HL-60/S4 (cell line): ENCODE data around the gene BPIFB1.

Experiments used
- in situ Hi-C: fragments of 300-500 bp; cut with MboI; formaldehyde crosslinking; loops from 2 replicates; pipeline ENCODE4 v1.14.3; 2022; ENCODE audit warnings: low sequenced_read_pairs

The BPIFB1 gene

DNA sequence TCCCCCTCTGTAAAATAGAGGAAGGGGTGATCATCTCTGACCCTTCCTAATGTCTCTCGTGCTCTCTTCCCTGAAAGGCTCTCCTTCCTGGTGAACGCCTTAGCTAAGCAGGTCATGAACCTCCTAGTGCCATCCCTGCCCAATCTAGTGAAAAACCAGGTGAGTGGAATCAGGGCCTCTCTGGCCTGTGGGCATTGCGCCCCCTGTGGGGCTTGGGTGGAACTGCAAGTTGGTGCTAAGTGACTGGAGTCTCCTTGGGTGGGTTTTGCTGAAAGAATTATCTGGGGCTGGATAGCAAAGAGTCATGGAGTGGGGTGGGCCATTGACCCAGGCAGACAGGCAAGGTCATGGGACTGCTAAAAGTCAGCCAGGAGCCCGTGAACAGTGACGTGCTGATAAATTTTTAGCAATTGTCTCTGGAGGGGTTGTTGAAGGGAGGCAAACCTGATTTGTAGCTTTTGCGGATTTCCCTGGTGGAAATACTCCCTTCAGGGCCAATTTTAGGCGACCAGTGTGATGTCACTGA is 8.9 kb downstream of the BPIFB1 start:
- in situ Hi-C loops: no loop called here

DNA sequence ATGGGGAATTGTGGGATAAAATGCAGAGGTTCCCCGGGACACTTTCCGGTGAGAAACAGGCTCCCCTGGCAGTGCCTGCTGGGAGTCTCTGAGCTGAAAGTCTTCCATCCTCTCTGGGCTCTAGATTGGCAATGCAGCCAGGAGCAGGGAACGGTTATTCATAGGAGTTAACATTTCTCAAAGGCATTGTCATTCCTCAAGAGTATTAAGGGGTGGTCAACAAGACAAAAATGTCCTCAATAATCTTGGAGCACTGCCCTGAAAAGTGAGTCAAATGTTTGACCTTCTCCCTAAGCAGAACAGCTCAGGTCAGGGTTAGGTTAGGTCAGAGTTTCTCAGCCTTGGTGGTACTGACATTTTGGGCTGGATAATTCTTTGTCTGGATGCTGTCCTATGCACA is 13.2 kb downstream of the BPIFB1 start:
- in situ Hi-C loops: no loop called here

DNA sequence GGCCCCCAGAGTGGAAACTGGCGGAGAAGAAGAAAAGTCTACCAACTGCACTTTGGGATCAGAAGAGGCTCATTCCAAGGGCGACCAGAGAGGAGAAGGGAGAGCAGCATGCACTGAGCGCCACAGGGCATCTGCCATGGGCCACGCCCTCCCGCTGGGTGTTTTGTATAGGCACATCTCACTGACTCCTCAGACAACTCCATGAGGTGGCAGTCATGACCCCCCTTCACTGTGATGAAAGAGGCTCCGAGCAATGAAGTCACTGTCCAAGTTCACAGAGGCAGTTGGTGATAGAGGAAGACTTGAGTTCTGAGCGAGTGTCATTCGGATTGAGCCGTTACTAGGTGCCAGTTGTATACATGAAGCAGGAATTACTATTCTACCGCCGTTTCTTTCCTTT is 15.4 kb downstream of the BPIFB1 start:
- in situ Hi-C loops: no loop called here

DNA sequence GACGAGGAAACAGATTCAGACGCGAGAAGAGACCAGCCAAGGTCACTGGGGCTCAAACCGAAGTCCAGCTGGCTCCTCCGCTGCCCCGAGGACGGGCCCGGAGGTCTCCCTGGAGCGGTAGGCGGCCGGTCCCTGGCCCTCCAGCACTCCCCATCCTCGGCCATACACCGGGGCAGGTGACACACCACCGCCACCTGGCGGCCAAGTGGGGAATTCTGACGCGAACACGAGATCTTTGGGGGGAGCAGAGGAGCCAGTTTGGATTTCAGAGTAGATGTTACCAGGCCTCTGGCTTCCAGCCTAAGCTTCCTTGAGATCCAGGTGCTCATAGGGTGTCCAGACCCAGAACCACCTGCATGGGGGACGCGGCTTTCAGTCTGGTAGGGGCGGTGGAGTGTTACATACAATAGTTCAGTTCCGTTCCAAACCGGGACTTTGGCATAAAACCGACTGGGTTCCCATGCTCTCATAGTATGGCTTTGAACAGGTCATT is 16.1 kb downstream of the BPIFB1 start:
- in situ Hi-C loops: no loop called here

DNA sequence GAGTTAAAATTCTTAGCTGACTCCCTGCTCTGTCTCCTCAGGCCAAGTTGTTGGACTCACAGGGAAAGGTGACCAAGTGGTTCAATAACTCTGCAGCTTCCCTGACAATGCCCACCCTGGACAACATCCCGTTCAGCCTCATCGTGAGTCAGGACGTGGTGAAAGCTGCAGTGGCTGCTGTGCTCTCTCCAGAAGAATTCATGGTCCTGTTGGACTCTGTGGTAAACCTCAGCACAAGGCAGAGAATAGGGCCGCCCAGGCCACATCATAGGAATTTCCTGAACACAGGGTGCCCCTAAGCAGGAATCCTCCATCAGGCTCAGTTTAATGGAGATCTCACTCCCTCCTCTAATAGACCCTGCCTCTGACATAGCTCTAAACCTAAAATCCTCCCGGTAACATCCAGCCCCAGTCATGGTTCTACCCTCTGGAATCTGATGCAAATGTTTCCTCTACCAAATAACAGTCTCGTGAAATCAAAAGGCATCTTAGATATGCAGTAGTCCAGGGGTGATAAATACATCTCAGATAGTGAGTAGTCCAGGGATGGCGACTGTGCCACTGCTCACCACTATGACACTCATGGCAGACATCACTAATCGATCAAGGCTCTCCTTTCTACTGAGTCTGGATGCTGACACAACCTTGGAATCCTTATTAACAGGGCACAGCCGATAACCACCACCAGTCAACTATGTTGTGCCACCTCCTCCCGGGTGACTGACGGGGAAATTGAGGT is 18.3 kb downstream of the BPIFB1 start:
- in situ Hi-C loops: loop anchor here (10.0 kb wide), 1 partner anchor 397 kb away; no protein-coding TSS in a partner anchor

DNA sequence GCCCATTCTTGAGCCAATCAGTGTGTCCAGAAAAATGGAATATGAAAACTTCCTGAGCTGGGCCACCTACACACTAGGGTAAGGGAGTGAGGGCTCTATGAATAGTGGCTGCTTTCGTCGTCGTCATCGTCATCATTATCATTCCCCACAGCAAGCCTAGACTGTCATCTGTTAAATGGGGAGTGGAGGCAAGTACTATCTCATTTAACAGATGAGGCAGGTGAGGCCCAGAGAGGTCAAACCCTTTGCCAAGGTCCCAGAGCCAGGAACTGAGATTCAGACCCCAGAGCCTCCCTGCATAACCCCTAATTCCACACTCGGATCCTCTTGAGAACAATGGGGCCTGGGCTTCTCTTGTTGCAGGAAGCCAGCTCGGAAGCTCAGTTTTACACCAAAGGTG is 20.6 kb downstream of the BPIFB1 start:
- in situ Hi-C loops: loop anchor here (10.0 kb wide), 1 partner anchor 399 kb away; no protein-coding TSS in a partner anchor

DNA sequence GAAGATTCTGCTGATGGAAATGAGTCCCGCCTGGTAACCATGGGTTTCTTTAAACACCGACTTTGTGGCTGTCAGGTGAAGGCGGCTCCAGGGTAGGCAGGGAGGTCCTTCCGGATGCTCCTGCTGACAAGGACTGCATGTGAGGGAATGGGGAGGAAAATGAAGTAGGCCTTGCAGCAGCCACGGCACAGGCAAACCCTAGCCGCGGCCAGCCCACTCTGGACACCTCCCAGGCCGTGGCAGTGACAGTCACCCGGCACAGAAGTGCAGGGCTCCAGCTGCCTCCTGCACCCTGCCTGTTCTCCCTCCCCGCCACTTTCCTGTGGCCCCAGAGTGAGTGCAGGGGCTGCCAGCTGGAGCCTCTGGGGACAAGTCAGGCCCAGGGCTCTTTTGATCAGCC is 21.0 kb downstream of the BPIFB1 start:
- in situ Hi-C loops: loop anchor here (10.0 kb wide), 1 partner anchor 399 kb away; no protein-coding TSS in a partner anchor

DNA sequence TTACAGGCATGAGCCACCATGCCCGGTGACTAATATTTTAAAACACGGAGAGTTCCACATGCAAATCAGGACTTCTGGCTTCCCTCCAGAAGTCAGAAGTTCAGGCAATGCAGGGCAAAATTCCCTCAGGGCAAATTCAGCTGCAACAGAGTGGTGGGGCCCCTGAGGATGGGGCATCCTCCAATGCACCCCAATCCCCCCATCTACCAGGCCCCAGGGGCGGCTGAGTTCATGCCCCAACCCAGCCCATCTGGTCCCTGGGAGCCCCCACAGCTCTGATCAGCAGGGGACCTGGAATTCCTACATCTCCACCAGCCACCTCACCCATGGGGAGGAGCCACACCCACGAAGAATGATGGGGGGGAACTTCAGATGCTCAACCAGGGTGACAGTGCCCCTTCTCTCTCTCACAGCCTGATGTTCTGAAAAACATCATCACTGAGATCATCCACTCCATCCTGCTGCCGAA is 22.6 kb downstream of the BPIFB1 start:
- in situ Hi-C loops: loop anchor here (10.0 kb wide), 1 partner anchor 401 kb away; no protein-coding TSS in a partner anchor

DNA sequence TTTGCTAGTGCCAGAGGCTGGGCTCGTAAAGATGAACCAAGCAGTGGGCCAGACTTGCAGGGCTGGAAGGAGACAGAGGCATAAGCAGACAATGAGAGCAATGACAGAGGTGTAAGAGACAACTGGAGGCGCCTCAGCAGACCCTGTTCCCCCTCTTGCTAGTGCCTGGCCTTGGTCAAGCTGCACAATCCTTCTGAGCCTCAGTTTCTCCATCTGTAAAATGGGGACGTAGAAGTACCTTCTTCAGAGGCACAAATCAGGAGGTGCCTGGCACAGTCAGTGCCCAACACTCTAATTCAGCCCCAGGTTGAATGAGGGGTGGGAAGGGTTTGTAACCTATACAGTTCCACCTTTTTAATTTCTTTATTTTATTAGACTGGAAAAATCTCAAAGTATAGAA is 23.2 kb downstream of the BPIFB1 start:
- in situ Hi-C loops: loop anchor here (10.0 kb wide), 1 partner anchor 401 kb away; no protein-coding TSS in a partner anchor

DNA sequence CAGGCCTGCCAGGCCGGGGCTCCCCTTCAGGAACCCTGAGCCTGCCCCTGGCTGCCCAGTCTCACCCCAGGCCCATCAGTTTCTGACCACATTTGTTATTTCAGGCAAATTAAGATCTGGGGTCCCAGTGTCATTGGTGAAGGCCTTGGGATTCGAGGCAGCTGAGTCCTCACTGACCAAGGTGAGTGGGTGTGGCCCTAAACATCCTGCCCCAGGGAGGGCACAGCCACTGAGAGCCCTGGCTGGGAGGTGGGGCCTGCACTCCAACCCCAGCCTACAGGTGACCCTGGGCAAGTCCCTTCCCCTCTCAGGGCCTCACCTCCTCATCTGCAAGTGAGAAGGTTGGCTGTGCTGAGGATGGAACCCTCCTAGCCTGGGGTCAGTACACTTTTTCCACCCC is 23.8 kb downstream of the BPIFB1 start:
- in situ Hi-C loops: loop anchor here (10.0 kb wide), 1 partner anchor 402 kb away; no protein-coding TSS in a partner anchor

DNA sequence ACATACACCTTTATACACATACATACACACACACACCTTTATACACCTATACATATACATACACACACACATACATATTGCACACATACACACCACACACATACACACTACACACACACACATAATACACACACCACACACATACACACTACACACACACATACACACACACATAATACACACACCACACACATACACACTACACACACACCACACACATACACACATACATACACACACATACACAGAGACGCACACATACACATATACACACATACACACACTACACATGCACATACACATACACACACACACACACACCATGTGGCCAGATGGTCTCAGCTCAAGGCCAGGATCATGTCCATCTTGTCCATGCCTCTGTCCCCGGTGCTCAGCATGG is 25.7 kb downstream of the BPIFB1 start:
- in situ Hi-C loops: loop anchor here (10.0 kb wide), 1 partner anchor 404 kb away; no protein-coding TSS in a partner anchor

DNA sequence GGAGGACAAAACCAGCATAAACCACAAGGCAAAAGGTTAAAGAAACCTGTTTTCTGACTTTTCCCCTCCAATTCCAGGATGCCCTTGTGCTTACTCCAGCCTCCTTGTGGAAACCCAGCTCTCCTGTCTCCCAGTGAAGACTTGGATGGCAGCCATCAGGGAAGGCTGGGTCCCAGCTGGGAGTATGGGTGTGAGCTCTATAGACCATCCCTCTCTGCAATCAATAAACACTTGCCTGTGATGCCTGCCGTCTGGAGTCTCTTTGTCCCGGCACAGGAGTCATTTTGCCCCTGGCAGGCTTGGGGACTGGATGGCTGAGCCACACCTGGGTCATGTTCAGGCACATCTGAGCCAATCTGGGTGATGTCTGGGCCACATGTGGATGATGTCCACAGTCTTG is 26.6 kb downstream of the BPIFB1 start:
- in situ Hi-C loops: loop anchor here (10.0 kb wide), 1 partner anchor 405 kb away; no protein-coding TSS in a partner anchor

DNA sequence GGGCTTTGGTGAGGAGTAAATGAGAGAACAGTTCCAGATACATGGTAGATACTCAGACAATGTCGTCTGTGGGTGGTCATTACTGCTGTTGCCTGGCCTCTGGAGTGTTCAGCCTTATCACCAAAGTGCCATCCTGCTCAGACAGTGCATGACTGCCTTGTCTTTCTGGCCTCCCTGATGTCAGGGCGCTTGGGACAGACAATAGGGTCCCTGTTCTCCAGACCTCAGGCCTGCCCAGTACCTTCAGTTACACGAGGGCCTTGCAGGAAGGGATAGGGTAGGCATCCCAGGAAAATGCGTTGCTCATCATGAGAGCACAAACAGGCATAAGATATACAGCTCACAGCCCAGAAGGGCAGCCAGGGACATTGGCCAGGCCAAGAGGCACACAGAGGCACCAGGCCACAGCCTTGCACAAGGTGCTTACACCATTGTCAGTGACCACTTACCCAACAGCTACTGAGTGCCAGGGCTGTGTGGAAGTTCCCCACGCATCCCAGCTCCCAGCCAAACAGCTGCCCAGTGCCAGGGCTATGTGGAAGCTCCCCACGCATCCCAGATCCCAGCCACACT is 27.4 kb downstream of the BPIFB1 start:
- in situ Hi-C loops: no loop called here

DNA sequence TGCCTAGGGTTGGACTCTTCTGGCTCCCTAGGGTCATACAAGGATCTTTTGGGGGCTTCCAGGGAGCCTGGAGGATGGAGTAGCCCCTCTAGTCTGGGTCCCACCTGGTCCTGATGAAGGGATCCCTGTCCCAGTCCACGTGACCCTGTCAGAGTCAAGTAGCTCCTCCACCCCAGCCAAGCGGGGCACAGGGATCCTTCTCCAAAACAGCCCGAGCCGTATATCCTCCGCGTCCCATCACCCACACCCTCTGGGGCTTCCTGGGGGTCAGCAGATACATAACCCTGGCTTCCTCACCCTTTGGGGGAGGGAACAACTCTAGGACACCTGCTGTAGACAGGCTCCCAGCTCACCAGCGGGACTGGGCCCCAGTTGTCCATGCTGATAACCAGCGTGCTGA is 28.0 kb downstream of the BPIFB1 start:
- in situ Hi-C loops: no loop called here

DNA sequence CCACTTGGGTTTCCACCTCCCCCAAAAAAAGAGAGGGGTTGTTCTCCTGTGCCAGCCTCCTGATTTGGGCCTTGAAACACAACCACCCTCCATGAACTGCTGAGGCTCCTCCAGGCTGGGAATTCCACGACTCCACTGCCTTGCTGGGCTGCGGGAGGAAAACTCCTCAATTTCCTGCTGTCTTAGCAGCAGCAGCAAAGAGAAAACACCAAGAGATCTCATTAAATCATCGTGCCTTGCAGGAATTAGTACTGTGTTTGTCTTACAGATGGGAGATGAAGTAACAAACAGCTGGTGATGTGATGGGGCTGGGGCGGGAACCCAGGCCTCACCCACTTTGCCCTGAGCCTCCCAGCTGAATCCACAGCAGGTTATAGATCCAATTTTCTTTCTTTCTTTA is 29.0 kb downstream of the BPIFB1 start:
- in situ Hi-C loops: no loop called here

DNA sequence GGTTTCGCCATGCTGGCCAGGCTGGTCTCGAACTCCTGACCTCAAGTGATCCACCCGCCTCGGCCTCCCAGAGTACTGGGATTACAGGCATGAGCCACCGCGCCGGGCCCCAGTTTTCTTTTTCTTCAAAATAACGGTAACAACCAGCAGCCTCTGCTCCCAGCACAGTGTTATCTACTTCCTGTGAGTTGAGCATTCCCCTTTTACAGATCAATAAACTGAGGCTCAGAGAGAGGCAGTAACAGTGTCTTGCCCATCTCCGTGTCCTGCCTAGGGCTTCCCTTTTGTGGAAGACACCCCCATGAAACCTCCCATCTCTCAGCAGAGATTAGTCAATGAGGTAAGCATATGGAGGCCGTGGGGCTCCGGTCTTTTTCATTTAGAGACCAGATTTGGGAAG is 29.6 kb downstream of the BPIFB1 start:
- in situ Hi-C loops: no loop called here

DNA sequence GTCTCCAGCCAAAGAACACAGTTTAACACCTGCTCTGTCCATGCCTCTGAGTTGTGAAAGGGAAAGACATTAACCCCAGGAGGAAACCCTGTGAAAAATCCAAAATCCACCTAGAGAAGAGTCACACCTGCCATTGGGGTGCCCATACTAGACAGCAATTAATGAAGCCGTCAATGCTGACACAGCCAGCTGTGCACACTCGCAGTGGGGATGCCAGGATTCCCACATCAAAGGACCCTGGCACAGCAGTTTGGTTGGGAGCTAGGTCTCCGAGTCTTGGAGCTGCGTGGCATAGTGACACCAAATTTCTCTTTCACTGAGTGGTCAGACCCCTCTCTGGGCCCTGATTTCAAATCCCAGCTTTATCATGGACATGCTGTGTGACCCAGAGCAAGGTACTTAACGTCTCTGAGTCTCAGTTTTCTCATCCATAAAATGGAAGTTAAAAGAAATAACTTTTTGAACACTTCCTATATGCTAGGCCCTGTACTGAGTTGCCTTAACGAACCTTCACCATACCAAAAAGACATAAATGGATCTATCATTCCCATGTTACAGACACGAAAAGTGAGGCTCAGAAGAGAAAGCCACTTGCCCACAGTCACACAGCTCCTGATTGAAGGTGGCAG is 30.8 kb downstream of the BPIFB1 start:
- in situ Hi-C loops: no loop called here

DNA sequence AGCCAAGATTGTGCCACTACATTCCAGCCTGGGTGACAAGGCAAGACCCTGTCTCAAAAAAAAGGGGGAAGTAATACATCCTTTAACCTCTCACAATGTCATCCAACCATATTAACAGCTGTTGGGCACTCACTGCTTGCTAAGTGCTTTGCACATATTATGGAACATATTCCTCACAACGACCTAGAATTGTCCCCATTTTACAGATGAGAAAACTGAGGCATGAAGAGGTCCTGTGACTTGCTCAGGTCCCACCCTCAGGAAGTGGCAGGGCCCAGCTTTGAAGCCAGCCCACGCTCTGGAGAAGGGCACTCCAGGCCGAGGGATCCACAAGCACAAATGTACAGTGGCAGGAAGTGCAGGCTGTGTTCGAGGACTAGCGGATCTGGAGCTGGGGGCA is 33.3 kb downstream of the BPIFB1 start:
- in situ Hi-C loops: no loop called here

DNA sequence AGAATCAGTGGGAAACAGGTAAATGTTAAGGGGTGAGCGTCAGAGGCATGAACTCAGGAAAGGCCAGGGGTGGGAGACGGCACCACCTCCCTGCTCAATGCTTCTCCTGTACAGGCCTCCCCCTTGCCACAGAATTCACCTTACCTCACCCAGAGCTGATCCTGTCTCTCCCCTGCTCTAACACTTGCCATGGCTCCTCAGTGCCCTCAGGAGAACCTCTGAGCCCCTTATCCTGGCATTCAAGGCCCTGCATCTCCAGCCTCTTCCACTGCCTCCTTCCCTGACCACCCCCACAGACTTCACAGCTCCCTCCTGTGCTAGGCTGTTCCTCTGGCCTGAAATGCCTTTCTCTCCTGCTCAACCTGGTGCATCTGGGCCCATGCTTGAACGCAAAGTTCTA is 33.9 kb downstream of the BPIFB1 start:
- in situ Hi-C loops: no loop called here

DNA sequence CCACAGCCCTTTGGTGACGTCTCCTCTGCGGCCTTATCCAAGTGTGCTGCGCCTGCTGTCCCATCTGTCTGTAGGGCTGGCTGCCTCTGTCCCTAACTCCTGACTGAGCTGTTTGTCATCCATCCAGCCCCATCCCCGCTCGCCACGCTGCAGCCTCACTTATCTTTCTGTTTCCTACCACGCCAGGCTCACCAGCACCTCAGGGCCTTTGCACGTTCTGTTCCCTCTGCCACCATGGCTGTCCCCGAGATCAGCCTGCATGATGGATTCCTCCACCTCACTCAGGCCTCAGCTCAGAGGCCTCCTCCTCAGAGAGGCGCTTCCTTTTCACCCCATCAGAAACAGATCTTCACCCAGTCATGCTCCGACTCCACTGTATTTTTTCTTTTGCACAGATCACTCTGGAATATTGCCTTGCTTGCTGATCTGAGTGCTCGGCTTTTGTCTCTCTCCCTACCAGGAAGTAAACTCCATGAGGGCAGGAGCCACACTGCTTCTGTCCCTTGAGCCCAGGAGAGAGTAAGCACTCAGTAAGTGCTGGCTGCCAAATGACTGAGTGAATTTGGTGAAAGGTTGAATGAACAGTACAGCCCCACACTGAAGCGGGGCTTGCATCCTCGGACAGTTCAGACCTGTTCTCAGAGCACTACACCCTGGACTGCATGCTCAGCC is 34.5 kb downstream of the BPIFB1 start:
- in situ Hi-C loops: no loop called here

DNA sequence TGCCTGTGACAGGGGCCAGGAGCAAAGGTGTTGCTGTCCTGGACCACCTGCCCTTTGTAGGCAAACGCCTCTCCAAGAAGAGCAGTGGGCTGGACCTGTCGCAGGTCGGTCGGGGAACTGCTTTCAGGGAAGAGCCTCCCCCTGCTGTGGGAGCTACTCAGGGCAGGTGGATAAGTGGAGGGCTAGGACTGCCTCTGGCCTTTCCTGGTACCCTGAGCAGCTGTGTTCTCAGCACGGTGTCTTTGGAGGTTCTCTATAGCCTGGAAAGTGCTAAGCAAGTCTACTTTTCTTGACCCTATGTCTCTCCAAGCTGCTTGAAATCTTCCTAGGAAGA is 35.0 kb downstream of the BPIFB1 start:
- in situ Hi-C loops: no loop called here
